ENCODE measurements around the gene VPS11. TPM values are rescaled to one million over a fixed set of nuclear protein-coding genes. Genes with fewer than 3 reads are reported as not detected.

Gene VPS11
- total RNA-seq, 1 donor from 2014 or later: 33.4 TPM

DNA sequence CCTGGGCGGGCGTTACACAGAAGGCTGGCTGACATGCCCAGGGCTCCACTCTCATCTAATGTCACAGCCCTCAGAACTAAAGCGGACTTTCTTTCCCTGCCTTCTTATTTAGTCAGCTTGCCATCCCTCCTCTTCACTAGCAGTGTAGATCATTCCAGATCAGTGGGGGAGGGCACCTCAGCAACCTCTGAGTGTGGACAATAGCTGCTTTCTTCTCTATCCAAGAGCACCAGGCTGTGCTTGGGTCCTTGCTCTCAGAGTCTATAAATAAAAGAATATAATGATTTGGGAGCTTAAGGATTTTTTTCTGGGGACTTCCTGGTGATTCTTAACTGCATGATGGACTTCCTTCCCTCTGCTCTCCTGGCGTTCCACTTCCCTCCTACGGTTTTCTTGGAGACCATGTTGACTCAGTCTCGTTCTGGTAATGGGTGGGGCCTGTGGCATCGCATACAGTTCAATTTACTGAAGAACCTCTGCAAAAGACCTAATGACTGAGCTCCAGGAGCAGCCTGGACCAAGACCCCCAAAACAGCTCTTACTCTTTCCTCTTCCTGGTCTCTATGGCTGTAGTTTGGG is 14.2 kb downstream of the VPS11 start:
- DNase-seq (ENCODE audit: low spot score): no peak

DNA sequence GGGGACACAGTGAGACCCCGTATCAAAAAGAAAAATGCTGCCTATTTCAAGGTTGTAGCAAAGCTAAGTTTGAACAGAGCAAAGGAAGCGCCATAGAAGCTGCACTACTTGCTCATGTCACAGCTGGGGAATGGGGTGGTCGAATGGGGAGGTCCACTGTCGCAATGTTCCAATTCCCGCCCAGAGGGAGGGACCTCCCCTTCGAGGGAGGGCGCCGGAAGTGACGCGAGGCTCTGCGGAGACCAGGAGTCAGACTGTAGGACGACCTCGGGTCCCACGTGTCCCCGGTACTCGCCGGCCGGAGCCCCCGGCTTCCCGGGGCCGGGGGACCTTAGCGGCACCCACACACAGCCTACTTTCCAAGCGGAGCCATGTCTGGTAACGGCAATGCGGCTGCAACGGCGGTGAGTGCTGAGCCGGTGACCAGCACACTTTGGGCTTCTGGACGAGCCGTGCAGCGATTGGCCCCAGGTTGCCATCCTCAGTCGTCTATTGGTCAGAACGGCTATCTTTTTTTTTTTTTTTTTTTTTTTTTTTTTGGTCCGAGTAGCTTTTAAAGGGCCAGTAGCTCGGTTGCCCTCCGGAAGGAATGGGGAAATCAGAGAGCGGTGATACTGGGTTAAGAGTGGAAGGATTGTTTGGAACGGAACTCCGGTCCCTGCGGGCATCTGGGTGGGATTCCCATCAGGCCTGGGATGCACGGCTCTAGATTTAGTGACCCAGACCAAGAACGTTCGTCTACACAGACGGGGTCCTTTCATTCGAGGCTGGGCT is 17.2 kb downstream of the VPS11 start, which contains the start of gene HMBS:
HMBS (plus strand) TSS at position 219 of the 774 bp plus-strand sequence; CDS start at position 372, 153 bp downstream.
- peak; percentile 92 for DNase-seq (ENCODE audit: low spot score)

DNA sequence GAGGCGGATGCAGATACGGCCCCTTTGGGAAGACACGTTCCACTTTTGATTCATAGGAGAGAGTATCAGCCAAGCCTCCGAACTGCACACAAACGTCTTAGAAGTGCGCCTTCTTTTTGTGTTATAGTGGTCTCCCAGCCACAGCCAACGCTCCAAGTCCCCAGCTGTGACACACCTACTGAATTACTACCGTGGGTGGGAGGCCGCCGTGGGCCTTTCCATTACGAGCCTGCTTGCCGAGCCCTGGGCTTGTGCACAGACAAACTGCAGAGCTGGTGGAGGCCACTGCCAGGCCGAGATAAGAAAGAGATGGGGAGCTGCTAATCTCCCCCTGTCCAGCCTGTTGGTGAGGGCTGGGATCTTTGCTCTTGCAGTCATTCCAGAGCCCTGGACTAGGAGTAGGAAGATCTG is 17.8 kb downstream of the VPS11 start:
- DNase-seq (ENCODE audit: low spot score): no peak

DNA sequence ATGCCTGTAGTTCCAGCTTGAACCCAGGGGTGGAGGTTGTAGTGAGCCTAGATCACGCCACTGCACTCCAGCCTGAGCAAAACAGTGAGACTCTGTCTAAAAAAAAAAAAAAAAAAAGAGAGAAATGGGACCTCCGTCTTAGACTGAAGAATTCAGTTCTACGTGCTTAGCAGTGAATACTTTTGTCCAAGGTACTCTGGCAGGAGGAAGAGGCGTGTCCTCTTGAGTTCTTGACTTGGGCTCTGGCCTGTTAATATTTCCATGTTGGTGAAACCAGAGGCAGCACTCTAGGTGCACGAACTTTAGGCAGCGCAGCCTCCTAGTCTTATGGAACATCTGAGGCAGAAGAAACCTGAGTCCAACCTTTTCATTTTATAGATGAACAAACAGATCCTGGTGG is 19.5 kb downstream of the VPS11 start:
- no peak for DNase-seq (ENCODE audit: low spot score)

DNA sequence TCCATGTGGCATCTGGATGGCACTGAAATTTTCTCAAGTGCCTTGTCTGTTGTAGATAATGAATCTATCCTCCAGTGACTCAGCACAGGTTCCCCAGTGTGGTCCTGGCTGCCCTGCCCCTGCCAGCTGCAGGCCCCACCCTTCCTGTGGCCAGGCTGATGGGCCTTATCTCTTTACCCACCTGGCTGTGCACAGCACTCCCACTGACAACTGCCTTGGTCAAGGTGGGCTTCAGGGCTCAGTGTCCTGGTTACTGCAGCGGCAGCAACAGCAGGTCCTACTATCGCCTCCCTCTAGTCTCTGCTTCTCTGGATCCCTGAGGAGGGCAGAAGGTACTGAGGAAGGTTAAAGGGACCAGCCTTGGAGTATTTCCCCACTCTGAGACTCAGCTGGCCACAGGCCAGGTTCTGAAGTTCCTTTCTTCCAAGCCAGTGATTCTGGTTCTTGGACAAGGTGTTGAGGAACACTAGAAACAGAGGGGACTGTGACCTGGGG is 20.2 kb downstream of the VPS11 start:
- DNase-seq (ENCODE audit: low spot score): no peak

DNA sequence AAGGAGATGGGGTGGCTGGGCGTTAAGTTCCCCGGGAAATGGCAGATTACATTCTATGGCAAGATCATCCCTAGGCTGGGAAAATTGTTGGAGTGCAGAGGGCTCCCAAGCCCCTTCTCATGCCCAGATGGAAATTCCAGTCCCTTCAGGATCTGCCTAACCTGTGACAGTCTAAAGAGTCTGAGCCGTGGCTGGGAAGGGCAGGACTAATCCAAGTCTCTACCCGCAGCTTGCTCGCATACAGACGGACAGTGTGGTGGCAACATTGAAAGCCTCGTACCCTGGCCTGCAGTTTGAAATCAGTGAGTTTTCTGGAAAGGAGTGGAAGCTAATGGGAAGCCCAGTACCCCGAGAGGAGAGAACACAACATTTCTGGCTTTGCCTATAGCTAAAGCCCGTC is 20.8 kb downstream of the VPS11 start:
- no peak for DNase-seq (ENCODE audit: low spot score)

DNA sequence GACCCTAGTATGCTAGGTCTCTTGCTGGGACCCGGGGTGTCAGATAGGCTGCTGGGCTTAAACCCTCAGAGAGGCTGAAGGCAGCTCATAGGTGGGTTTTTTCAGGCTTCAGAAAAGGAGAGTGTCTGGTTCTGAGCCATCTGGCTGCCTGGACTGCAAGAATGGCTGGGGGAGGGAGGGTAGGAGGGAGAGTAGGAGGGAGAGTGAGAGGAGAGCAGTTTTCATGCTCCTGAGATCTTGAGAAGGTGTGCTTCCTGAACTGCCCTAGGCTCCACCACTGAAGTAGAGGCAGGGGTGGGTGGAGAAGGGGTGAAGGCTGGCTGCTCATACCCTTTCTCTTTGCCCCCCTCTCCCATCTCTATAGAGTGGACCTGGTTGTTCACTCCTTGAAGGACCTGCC is 21.7 kb downstream of the VPS11 start:
- no peak for DNase-seq (ENCODE audit: low spot score)

DNA sequence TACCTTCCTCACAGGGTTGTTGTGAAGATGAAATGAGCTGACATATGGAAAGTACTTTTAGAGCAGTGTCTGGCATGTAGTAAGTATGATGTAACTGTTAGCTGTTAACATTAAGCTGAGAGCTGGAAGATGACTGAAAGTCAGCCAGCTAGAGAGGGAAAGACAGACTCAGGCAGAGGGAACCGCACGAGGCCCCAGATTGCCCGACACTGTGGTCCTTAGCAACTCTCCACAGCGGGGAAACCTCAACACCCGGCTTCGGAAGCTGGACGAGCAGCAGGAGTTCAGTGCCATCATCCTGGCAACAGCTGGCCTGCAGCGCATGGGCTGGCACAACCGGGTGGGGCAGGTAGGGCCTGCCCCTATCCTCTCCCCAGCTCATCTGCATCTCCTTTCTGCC is 23.6 kb downstream of the VPS11 start:
- DNase-seq (ENCODE audit: low spot score): no peak

DNA sequence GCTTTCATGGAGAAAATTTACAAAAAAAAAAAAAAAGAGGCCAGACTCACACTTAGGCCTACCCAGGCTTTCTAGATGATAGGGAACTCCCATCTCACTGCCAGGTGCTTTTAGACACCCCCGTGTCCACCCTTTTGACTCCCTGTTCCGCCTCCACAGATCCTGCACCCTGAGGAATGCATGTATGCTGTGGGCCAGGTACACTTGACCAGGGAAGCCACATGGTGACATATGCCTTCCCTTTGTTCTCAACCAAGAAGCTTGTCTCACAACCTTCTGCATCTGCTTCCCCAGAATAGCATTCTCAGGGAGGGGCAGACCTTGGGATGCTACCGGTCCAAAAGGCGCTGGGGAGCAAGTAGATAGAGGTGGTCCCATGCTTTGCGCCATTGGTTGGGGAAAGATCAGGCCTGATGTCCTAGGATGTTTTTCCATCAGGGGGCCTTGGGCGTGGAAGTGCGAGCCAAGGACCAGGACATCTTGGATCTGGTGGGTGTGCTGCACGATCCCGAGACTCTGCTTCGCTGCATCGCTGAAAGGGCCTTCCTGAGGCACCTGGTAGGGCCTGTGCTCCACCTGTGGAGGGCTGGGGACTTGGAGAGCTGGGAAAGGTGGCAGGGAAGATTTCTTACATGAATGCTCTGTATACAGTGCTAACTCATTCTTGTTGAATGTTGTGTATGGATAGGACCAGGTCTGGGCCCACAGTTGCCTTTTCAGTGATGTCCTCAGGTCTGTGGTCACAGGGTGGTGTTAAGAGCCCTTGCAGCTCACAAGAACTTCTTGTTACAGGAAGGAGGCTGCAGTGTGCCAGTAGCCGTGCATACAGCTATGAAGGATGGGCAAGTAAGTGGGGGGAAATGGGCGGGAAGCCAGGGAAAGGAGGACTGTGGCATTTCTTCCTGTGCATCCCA is 24.6 kb downstream of the VPS11 start:
- no peak for DNase-seq (ENCODE audit: low spot score)

DNA sequence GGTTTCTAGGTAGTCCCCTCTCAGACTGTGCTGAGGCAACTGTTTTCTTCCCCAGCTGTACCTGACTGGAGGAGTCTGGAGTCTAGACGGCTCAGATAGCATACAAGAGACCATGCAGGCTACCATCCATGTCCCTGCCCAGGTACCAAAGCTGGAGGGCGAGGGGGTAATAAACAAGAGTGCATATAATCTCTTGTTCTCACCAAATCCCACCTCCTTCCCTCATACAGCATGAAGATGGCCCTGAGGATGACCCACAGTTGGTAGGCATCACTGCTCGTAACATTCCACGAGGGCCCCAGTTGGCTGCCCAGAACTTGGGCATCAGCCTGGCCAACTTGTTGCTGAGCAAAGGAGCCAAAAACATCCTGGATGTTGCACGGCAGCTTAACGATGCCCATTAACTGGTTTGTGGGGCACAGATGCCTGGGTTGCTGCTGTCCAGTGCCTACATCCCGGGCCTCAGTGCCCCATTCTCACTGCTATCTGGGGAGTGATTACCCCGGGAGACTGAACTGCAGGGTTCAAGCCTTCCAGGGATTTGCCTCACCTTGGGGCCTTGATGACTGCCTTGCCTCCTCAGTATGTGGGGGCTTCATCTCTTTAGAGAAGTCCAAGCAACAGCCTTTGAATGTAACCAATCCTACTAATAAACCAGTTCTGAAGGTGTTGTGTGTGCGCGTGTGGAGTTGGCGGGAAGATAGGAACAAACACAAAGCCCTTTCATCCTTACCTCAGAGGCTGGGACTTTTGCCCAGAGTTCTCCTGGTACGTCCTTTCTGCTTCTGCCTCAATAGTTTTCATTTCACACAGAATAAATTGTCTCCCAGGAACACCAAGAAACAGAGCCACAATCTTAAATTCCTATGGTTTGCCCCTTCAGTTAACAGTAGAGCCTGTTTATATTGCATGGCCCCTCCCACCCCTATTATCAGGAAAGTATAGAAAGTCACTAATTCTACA is 25.5 kb downstream of the VPS11 start:
- no peak for DNase-seq (ENCODE audit: low spot score)

DNA sequence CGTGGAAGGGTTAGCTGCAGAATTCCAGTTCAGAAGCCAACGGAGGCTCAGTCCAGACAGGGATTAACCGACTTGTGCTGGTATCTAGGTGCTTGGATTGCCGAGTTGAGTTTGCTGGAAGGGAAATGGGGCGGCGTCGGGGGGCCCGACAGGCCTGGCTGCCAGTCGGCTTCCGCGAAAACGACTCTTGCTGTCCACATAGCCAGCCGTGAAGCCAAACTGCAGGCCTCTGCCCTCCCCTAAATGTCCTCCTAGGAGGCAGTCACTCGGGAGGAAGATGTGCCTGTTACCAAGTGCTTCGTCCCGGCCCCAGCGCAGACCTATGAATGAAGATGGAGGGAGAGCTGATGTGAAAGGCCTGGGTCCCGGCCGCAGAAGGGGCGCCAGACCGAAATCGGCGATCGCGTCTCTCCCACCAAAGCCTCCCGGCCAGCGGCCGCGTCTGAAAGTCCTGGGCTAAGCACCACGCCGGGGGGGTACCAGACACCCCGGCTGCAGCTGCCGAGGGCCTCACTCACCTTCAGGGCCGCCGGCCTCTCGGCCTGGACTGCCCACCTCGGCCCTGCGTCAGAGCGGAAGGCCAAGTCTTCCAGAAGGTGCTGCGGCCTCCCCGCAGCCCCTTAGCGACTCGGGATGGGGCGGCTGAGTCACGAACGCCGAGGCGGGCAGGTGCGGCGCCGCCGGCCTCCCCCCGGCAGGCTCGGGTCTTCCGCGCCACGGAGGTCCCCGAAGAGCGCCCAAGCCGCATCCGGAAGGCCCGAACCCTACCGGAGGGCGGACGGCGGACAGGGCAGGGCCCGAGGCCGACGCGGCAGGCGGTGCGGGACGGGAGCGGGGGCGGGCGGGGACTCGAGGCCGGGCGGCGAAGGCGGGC is 26.6 kb downstream of the VPS11 start:
- no peak for DNase-seq (ENCODE audit: low spot score)

DNA sequence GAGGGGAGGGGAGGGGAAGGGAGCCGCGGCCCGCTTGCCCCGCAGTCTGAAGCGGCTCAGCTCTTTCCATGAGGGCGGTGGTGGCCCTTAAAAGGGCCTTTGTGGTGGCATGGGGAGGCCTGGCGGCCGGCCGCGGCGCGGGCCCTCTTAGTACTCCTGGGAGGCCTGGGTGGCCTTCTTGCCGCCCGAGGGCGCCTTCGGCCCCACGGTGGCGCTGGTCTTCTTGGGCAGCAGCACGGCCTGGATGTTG is 27.1 kb downstream of the VPS11 start:
- peak; percentile 85 for DNase-seq (ENCODE audit: low spot score)

DNA sequence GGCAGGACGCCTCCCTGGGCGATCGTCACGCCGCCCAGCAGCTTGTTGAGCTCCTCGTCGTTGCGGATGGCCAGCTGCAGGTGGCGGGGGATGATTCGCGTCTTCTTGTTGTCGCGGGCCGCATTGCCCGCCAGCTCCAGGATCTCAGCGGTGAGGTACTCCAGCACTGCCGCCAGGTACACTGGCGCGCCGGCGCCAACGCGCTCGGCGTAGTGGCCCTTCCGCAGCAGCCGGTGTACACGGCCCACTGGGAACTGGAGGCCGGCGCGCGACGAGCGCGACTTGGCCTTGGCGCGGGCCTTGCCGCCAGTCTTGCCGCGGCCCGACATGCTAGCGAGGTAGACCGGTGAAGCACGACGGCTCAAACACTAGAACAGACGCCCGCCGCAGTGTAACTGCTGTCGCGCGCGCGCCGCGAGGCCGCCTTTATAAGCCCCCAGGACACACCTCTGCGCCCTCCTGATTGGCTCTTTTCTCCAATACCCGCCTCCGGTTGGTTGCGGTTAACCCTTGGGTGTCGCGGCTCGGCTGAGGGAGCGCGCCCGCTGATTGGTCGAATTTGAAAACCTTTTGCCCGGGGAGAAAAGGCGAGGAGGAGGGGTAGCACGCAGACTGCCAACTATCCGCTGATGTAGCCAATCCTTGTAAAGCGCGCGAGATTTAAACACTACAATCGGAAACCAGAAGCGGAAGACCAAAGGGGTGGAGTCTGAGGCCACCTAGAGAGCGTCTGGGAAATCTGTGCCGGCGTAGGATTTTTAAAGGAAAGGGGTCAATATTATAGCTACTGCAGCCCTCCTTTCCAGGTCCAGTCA is 27.7 kb downstream of the VPS11 start:
- peak; percentile 100 for DNase-seq (ENCODE audit: low spot score)

DNA sequence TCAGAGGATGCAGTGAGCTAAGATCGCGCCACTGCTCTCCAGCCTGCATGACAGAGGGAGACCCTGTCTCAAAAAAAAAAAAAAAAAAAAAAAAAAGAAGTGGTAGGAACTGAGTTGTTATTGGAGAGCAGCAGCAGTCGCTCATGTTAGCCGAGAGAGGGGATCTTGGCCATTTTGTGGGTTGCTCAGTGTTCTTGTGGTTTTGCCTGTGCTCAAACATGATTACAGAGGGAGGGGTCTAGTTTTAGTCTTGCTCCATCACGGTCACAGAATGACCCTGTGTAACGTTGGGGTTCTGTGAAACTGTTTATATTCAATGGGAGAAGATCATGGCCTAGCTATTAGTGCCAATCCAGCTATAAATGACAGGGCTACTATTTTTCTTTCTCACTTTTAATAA is 32.1 kb downstream of the VPS11 start:
- DNase-seq (ENCODE audit: low spot score): no peak

DNA sequence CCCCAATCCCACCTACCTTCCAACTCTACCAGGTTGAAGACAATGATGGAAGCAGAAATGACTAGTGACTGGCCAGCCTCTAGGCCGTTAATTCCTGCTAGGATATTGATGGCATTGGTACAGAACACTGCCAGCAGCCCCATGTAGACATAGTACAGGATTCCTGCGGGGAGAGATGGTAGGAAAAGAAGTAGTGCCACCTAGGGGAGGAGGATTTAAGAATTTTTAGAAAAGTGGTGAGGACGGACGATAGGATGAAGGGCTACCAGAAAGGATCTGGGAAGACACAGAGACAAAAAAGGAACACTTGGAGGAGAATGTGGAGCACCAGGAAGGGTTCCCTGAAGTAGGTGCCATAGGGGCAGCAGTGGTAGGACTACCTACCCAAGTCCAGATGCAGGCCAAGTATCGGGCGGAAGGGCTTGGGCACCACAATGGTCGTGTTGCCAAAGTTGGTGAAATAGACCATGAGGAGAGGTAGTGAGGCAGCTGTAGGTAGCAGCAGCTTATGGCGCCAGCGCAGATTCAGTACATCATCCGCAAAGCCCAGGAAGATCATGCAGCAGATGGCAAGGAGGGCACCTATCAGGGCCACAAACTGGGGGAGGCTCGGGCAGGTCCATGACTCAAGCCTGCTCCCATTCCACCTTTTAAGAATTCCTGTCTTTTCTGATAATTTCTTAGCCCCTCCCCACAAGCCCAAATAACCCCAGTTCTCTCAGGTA is 32.8 kb downstream of the VPS11 start:
- no peak for DNase-seq (ENCODE audit: low spot score)

DNA sequence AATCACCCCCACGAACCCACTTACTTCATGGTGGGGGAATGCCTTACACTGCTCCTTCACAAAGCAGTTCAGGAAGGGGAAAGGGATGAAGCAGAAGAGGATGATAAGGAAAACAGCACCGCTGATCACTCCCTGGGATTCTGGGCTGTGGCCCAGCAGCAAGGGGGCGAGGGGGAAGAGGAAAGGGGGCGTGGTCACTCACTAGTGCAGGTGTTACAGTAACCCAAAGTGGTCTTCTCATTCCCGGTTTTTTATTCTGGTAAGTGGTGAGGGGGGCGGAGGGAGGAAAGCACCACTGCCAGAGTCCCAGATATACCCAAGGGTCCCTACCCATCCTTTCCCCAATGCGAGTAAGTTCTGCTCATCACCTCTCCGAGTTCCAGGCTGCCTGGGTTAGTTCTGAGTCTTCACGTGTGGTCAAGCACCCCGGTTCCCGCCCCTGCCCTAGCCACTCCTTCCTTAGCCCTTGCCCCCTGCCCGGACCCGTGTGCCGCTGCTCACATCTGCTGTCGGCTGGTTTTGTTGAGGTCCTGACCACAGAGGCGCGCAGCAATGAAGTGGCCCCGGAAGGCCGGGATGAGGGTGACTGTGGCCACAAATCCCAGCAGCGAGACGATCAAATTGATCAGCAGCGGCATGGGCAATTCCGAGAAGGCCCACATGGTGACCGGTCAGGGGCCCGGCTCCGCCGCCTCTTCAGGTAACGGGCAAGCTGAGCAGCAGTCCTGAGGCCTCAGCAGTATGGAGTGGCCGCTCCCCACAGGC is 33.6 kb downstream of the VPS11 start:
- no peak for DNase-seq (ENCODE audit: low spot score)

DNA sequence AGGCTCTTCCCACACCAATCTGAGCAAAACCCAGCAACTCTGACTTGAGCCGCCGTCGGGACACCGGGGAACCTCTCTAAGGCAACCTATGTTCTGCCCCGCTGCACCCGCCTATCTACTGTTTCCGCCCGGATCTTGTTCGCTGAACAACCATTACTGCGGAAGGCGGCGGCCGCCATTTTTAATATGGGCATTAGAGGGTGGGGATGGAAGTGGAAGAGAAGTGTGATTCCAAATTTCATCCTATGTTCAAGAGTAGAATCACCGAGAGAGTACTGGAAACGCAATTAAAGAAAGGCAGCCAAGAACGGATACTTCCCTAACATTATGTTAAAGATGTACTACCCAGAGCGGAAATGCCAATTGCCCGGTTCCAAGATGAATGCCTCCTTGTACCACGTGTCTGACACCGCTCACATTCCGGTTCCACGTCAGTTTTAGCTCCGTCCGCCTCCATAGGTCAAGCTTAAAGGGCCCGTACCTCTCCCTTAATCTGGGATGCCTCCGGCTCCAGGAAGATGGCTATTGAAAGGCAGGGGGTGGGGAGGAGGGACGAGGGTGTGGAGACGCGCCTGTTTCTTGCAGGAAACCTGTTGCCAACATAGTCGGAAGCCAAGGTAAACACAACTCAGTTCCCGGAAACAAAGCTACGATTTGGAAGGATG is 34.3 kb downstream of the VPS11 start, which contains the start of gene DPAGT1:
DPAGT1 (minus strand) TSS at position 95 of the 665 bp plus-strand sequence. CDS start 198 bp downstream, outside the sequence.
- peak; percentile 94 for DNase-seq (ENCODE audit: low spot score)
